ENCODE results near the gene MELTF. TPM values are rescaled to one million over a fixed set of nuclear protein-coding genes. Genes with fewer than 3 reads are reported as not detected.

Gene MELTF
- total RNA-seq, 1 experiment from 2014 or later = 9.2 TPM

- no peak overlapping the region for H4K5ac ChIP-seq (ENCODE audit: insufficient read length, low read depth, low read length)
- H2BK15ac ChIP-seq (ENCODE audit: low read depth, low read length) = no peak overlapping the region
- H2BK120ac ChIP-seq (ENCODE audit: low read depth, low read length, poor library complexity, severe bottlenecking) = no peak overlapping the region
- H3K14ac ChIP-seq (ENCODE audit: insufficient read depth, low read length) = no peak overlapping the region
- Mint-ChIP-seq H3K27me3 (ENCODE audit: low read depth) (no peaks in the 10 kb centered on the region; the same call in 1 of the 2 replicates), H3K9me3 (no peaks in the 10 kb centered on the region), H3K27ac (no peak overlapping the region), H3K4me1 (peaks cover 0 to 7% of the 10 kb centered on the region in 2 experiments; a peak in 2 of 4 replicates), H3K36me3 (ENCODE audit: insufficient read depth in 1 of 3, low read depth in 3 of 3) (no peaks in the 10 kb centered on the region), H3K4me3 (no peak overlapping the region)
- no peak overlapping the region for H2BK5ac ChIP-seq (ENCODE audit: insufficient read length, low read length)
- no peak overlapping the region for H3K4ac ChIP-seq (ENCODE audit: low read depth, low read length)
- no peak overlapping the region for H3T11ph ChIP-seq (ENCODE audit: low read length)
- no peak for TF ChIP-seq CTCF (conservative IDR thresholded peaks at IDR 0.05)
- no peaks in the 10 kb centered on the region for H3K79me1 ChIP-seq (ENCODE audit: insufficient read depth, low read depth, low read length, poor library complexity, severe bottlenecking)
- WGBS (ENCODE audit: extremely low coverage, insufficient read length, low lambda C conversion rate) = no CpG with 5 or more reads among the region's 14 CpGs
- H3K9me3 ChIP-seq (ENCODE audit: control insufficient read depth, low read depth, low read length) = no peaks in the 10 kb centered on the region
- no peak overlapping the region for H2AFZ ChIP-seq (ENCODE audit: low read length)
- H3K27ac ChIP-seq (ENCODE audit: insufficient read length, low read depth, low read length) = no peak overlapping the region
- H4K20me1 ChIP-seq (ENCODE audit: control insufficient read depth, insufficient read depth, insufficient read length) = no peaks in the 10 kb centered on the region
- no peak overlapping the region for H3K23ac ChIP-seq (ENCODE audit: insufficient read length, low read depth, low read length)
- H3K56ac ChIP-seq (ENCODE audit: insufficient read length, low read depth, low read length) = no peak overlapping the region
- no peaks in the 10 kb centered on the region for H3K79me2 ChIP-seq (ENCODE audit: insufficient read depth, low read length)
- no peak overlapping the region for H4K91ac ChIP-seq (ENCODE audit: insufficient read length, low read depth, low read length)
- H2AK5ac ChIP-seq (ENCODE audit: insufficient read length, low read length) = no peak overlapping the region
- H3K4me1 ChIP-seq (ENCODE audit: insufficient read depth, low read length) = no peaks in the 10 kb centered on the region
- no peak overlapping the region for H3K18ac ChIP-seq (ENCODE audit: insufficient read length, low read depth, low read length)
- H3K9ac ChIP-seq (ENCODE audit: extremely low read depth, insufficient read length, low read length) = no peak overlapping the region
- no peak overlapping the region for H2BK12ac ChIP-seq (ENCODE audit: insufficient read length, low read depth, low read length)
- H3K4me2 ChIP-seq (ENCODE audit: insufficient read depth, insufficient read length, low read length) = no peak overlapping the region
- DNase-seq = no peak
- no peak overlapping the region for H4K8ac ChIP-seq (replicated peaks; ENCODE audit: insufficient read length, low read depth, low read length)
- H3K27me3 ChIP-seq (ENCODE audit: insufficient read depth, low read length) = 0 out of 2 replicates have a peak, but pooled peaks cover under 1% of the 10 kb centered on the region
- H3K23me2 ChIP-seq (ENCODE audit: insufficient read length, low read depth, low read length, poor library complexity, severe bottlenecking) = no peaks in the 10 kb centered on the region
- H2BK20ac ChIP-seq (ENCODE audit: low read depth, low read length, poor library complexity, severe bottlenecking) = no peak overlapping the region
Observed at GRCh38 chr3:196995646-196996355, 33.8 kb downstream of the MELTF start.

Data from H9 (cell line).